GM12891 (cell line): ENCODE measurements around the gene RCAN3.

Experiments used
- POLR2A ChIP-seq: IDR thresholded peaks from 2 replicates; pipeline ENCODE4 v1.6.1; 2011; ENCODE audit warnings: low read depth, low read length, control low read depth
- POLR2AphosphoS5 ChIP-seq: IDR thresholded peaks from 2 replicates; pipeline ENCODE4 v1.6.1; 2011; ENCODE audit warnings: low read depth, low read length, control low read depth
- TAF1 ChIP-seq: IDR thresholded peaks from 2 replicates; pipeline ENCODE4 v1.6.1; 2011; ENCODE audit warnings: low read depth, low read length, control low read depth

DNA sequence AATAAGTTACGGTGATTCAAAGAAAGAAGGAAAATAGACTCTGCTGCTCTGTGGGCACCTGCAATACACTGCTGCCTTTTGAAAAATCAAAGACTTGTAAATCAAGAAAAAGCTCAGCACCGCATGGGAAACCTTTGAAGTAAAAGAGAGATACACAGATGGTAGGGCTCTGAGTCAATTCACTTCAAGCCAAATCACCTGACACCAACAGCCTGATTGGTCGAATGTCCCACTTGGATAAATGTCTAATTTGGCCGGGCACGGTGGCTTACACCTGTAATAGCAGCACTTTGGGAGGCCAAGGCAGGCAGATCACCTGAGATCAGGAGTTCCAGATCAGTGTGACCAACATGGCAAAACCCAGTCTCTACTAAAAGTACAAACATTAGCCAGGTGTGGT is 19.2 kb upstream of the RCAN3 start:
- no peak for TF ChIP-seq POLR2A
- no peak for TF ChIP-seq TAF1
- TF ChIP-seq POLR2AphosphoS5: no peak
